OCI-LY3 (cell line): Measurements from ENCODE around the gene PEMT.

ENCODE experiments used
- H2AFZ ChIP-seq: fragments of 200-600, 300-600 bp; shearing (Covaris generic); 2 replicates; pipeline ENCODE4 v1.6.0; 2014; ENCODE audit warnings: antibody characterized with exemption, low read depth, low read length
- H3K27ac ChIP-seq: fragments of 200-600, 300-600 bp; sonication (generic); 2 replicates; pipeline ENCODE4 v1.5.1; 2014; ENCODE audit warnings: mild to moderate bottlenecking, low read length, moderate library complexity, mixed read lengths
- H3K27me3 ChIP-seq: fragments of 200-600, 300-600 bp; sonication (generic); 2 replicates; pipeline ENCODE4 v1.6.1; 2014; ENCODE audit warnings: low read depth, low read length, mixed read lengths
- H3K36me3 ChIP-seq: fragments of 200-600, 300-600 bp; sonication (generic); replicated peaks from 2 replicates; pipeline ENCODE3; 2014; ENCODE audit warnings: low read depth, low read length, mixed read lengths
- H3K4me1 ChIP-seq: fragments of 300-600, 200-600 bp; sonication (generic); 2 replicates; pipeline ENCODE4 v1.6.1; 2014; ENCODE audit warnings: low read length, mixed read lengths
- H3K4me2 ChIP-seq: fragments of 200-600, 300-600 bp; sonication (generic); 2 replicates; pipeline ENCODE4 v1.6.1; 2014; ENCODE audit warnings: low read length, mixed read lengths
- H3K4me3 ChIP-seq: fragments of 300-600, 200-600 bp; sonication (generic); 2 replicates; pipeline ENCODE4 v1.5.1; 2014; ENCODE audit warnings: antibody characterized with exemption, mild to moderate bottlenecking, low read length, moderate library complexity
- H3K79me2 ChIP-seq: fragments of 300-600, 200-600 bp; shearing (Covaris generic); 2 replicates; pipeline ENCODE4 v1.6.1; 2014; ENCODE audit warnings: mild to moderate bottlenecking, low read length, mixed read lengths
- H3K9ac ChIP-seq: fragments of 300-600, 200-600 bp; shearing (Covaris generic); 2 replicates; pipeline ENCODE4 v1.6.0; 2014; ENCODE audit warnings: mild to moderate bottlenecking, low read length, moderate library complexity
- H3K9me3 ChIP-seq: fragments of 200-600, 300-600 bp; shearing (Covaris generic); 2 replicates; pipeline ENCODE4 v1.6.1; 2014; ENCODE audit warnings: low read length, mixed read lengths; ENCODE audit not compliant: insufficient read depth
- H4K20me1 ChIP-seq: fragments of 200-600, 300-600 bp; sonication (generic); 2 replicates; pipeline ENCODE4 v1.6.1; 2016; ENCODE audit warnings: low read length, mixed read lengths; ENCODE audit not compliant: insufficient read depth
- CTCF ChIP-seq: fragments of 200-600, 300-600 bp; sonication (generic); IDR thresholded peaks from 2 replicates; pipeline ENCODE4 v1.5.1; 2014; ENCODE audit warnings: antibody characterized with exemption, low read length, low read depth
- EZH2phosphoT487 ChIP-seq: fragments of 200-600 bp; shearing (Covaris generic); IDR thresholded peaks from 2 replicates; pipeline ENCODE4 v1.6.1; 2018; ENCODE audit warnings: antibody characterized with exemption, mixed run types, low read depth

Gene PEMT

GRCh38 chr17:17546399-17547185, 44.9 kb downstream of the PEMT start:
- no peak for TF ChIP-seq EZH2phosphoT487
- no peak for TF ChIP-seq CTCF
- Histone ChIP-seq H3K79me2 (no peaks in the 10 kb centered on the region), H3K27ac (no peak overlapping the region), H2AFZ (no peak overlapping the region), H4K20me1 (no peaks in the 10 kb centered on the region), H3K36me3 (no peaks in the 10 kb centered on the region), H3K4me1 (no peaks in the 10 kb centered on the region), H3K9me3 (no peaks in the 10 kb centered on the region), H3K4me3 (no peak overlapping the region), H3K4me2 (no peak overlapping the region), H3K9ac (no peak overlapping the region), H3K27me3 (no peaks in the 10 kb centered on the region)

GRCh38 chr17:17545984-17546383, 45.5 kb downstream of the PEMT start:
- Histone ChIP-seq H3K79me2 (no peaks in the 10 kb centered on the region), H4K20me1 (no peaks in the 10 kb centered on the region), H3K36me3 (no peaks in the 10 kb centered on the region), H3K9ac (no peak overlapping the region), H2AFZ (no peak overlapping the region), H3K27me3 (no peaks in the 10 kb centered on the region), H3K27ac (no peak overlapping the region), H3K4me2 (no peak overlapping the region), H3K4me3 (no peak overlapping the region), H3K4me1 (no peaks in the 10 kb centered on the region), H3K9me3 (no peaks in the 10 kb centered on the region)
- TF ChIP-seq EZH2phosphoT487, result no peak
- no peak for TF ChIP-seq CTCF

GRCh38 chr17:17545031-17545820, 46.3 kb downstream of the PEMT start:
- Histone ChIP-seq H3K79me2 (no peaks in the 10 kb centered on the region), H3K36me3 (no peaks in the 10 kb centered on the region), H3K27me3 (no peaks in the 10 kb centered on the region), H3K9ac (no peak overlapping the region), H3K4me1 (no peaks in the 10 kb centered on the region), H3K27ac (no peak overlapping the region), H3K4me3 (no peak overlapping the region), H3K9me3 (no peaks in the 10 kb centered on the region), H4K20me1 (no peaks in the 10 kb centered on the region), H2AFZ (no peak overlapping the region), H3K4me2 (no peak overlapping the region)
- TF ChIP-seq EZH2phosphoT487 (no peak), CTCF (no peak)

- Histone ChIP-seq H3K9ac (no peak overlapping the region), H2AFZ (no peak overlapping the region), H4K20me1 (no peaks in the 10 kb centered on the region), H3K27ac (no peak overlapping the region), H3K27me3 (no peaks in the 10 kb centered on the region), H3K79me2 (no peaks in the 10 kb centered on the region), H3K36me3 (no peaks in the 10 kb centered on the region), H3K4me3 (no peak overlapping the region), H3K4me1 (no peaks in the 10 kb centered on the region), H3K4me2 (no peak overlapping the region), H3K9me3 (no peaks in the 10 kb centered on the region)
- TF ChIP-seq EZH2phosphoT487, result no peak
- no peak for TF ChIP-seq CTCF
These were observed 48.4 kb downstream of the PEMT start for GRCh38 chr17:17542906-17543635.
